HepG2 (cell line): ENCODE results near the gene UTS2R. TPM values are rescaled to one million over a fixed set of nuclear protein-coding genes. Genes with fewer than 3 reads are reported as not detected.

Experiments used
- ATF5 ChIP-seq: sonication (generic); formaldehyde crosslinking; IDR thresholded peaks from 2 replicates; pipeline ENCODE4 v1.4.0; 2020; ENCODE audit warnings: mild to moderate bottlenecking, low read depth, missing genetic modification reagents
- BCL3 ChIP-seq: sonication (generic); formaldehyde crosslinking; IDR thresholded peaks from 2 replicates; pipeline ENCODE4 v1.5.1; 2020; ENCODE audit warnings: mild to moderate bottlenecking, missing genetic modification reagents, moderate library complexity
- ESRRA ChIP-seq: sonication (generic); formaldehyde crosslinking; IDR thresholded peaks from 2 replicates; pipeline ENCODE4 v1.5.1; 2020; ENCODE audit warnings: mild to moderate bottlenecking, low read depth, missing genetic modification reagents
- EZH2 ChIP-seq: conservative IDR thresholded peaks from 2 replicates; pipeline ENCODE4 v1.6.1; 2012; ENCODE audit warnings: mild to moderate bottlenecking, low read depth, low read length, moderate library complexity
- ISL2 ChIP-seq: sonication (generic); formaldehyde crosslinking; IDR thresholded peaks from 2 replicates; pipeline ENCODE4 v1.5.0; 2020; ENCODE audit warnings: missing genetic modification reagents
- MZF1 ChIP-seq: sonication (generic); formaldehyde crosslinking; IDR thresholded peaks from 2 replicates; pipeline ENCODE4 v1.8.1; 2023; ENCODE audit warnings: mild to moderate bottlenecking, missing genetic modification reagents, borderline replicate concordance
- NCOA5 ChIP-seq: sonication (generic); formaldehyde crosslinking; IDR thresholded peaks from 2 replicates; pipeline ENCODE4 v1.4.0; 2020; ENCODE audit warnings: missing genetic modification reagents
- NFE2L2 ChIP-seq: fragments of 150-350 bp; IDR thresholded peaks from 2 replicates; pipeline ENCODE4 v1.6.1; 2014; ENCODE audit warnings: low read length
- PHB2 ChIP-seq: fragments of 450-650 bp; IDR thresholded peaks from 2 replicates; pipeline ENCODE4 v1.6.1; 2018; ENCODE audit not compliant: partially characterized antibody
- RAD51 ChIP-seq: fragments of 450-650 bp; IDR thresholded peaks from 2 replicates; pipeline ENCODE4 v1.6.1; 2016; ENCODE audit warnings: borderline replicate concordance
- SIX4 ChIP-seq: sonication (generic); formaldehyde crosslinking; IDR thresholded peaks from 2 replicates; pipeline ENCODE4 v1.4.0; 2020; ENCODE audit warnings: missing genetic modification reagents
- TBX2 ChIP-seq: sonication (generic); formaldehyde crosslinking; IDR thresholded peaks from 2 replicates; pipeline ENCODE4 v1.5.0; 2020; ENCODE audit warnings: missing genetic modification reagents, mild to moderate bottlenecking, borderline replicate concordance
- TIGD3 ChIP-seq: sonication (generic); formaldehyde crosslinking; IDR thresholded peaks from 2 replicates; pipeline ENCODE4 v1.5.1; 2020; ENCODE audit warnings: mild to moderate bottlenecking, missing genetic modification reagents, borderline replicate concordance
- ZFP1 ChIP-seq: IDR thresholded peaks from 2 replicates; pipeline ENCODE4 v1.6.1; 2016
- ZMYM3 ChIP-seq: sonication (generic); formaldehyde crosslinking; IDR thresholded peaks from 2 replicates; pipeline ENCODE4 v1.5.1; 2020; ENCODE audit warnings: mild to moderate bottlenecking, missing genetic modification reagents
- ZNF143 ChIP-seq: sonication (generic); formaldehyde crosslinking; IDR thresholded peaks from 2 replicates; pipeline ENCODE4 v1.4.0; 2020; ENCODE audit warnings: missing genetic modification reagents
- ZNF367 ChIP-seq: sonication (generic); formaldehyde crosslinking; IDR thresholded peaks from 2 replicates; pipeline ENCODE4 v1.4.0; 2020; ENCODE audit warnings: missing genetic modification reagents, borderline replicate concordance
- ZNF510 ChIP-seq: sonication (generic); formaldehyde crosslinking; IDR thresholded peaks from 2 replicates; pipeline ENCODE4 v1.4.0; 2020; ENCODE audit warnings: low read depth, mild to moderate bottlenecking, missing genetic modification reagents
- ZNF614 ChIP-seq: IDR thresholded peaks from 2 replicates; pipeline ENCODE4 v1.6.1; 2018; ENCODE audit warnings: missing biosample characterization, missing genetic modification reagents, inconsistent platforms, borderline replicate concordance
- ZNF687 ChIP-seq: sonication (generic); formaldehyde crosslinking; IDR thresholded peaks from 2 replicates; pipeline ENCODE4 v1.5.1; 2020; ENCODE audit warnings: mild to moderate bottlenecking, missing genetic modification reagents, moderate library complexity
- polyA plus RNA-seq, 8 experiments: library from polyadenylated mRNA; depleted of rRNA in 3 of 8; stranded (reverse) in 7 of 8; unstranded in 1 of 8; fragments of >200 nt; fragmentation: Illumina TruSeq in 4 of 8; extraction: Trizol in 4 of 8; gene quantifications; 2 replicates each; pipeline versions ENCODE4 v1.2.1 to v1.2.3, GENCODE V29; 2011 to 2016; ENCODE audit warnings: low read depth in 4 of 8, missing spikeins in 1 of 8, mixed read lengths in 1 of 8; ENCODE audit not compliant: insufficient read depth in 1 of 8
- total RNA-seq, 5 experiments: library from RNA; depleted of rRNA; stranded (reverse); fragments of >200 nt; fragmentation: Illumina TruSeq; extraction: Trizol; gene quantifications; 2 replicates each; pipeline ENCODE4 v1.2.3, GENCODE V29; 2016; ENCODE audit warnings: low read depth in 1 of 5
- TF ChIP-seq, protein P1 (sequence below): fragments of 450-650 bp; IDR thresholded peaks from 2 replicates; pipeline ENCODE4 v1.6.1; 2016

The UTS2R gene
- total and polyA plus RNA-seq, 2 of the 13 experiments (the other 11 are each of a cell fraction or from before 2014, with no cell fraction given), result 0.13 to 0.15 TPM

DNA sequence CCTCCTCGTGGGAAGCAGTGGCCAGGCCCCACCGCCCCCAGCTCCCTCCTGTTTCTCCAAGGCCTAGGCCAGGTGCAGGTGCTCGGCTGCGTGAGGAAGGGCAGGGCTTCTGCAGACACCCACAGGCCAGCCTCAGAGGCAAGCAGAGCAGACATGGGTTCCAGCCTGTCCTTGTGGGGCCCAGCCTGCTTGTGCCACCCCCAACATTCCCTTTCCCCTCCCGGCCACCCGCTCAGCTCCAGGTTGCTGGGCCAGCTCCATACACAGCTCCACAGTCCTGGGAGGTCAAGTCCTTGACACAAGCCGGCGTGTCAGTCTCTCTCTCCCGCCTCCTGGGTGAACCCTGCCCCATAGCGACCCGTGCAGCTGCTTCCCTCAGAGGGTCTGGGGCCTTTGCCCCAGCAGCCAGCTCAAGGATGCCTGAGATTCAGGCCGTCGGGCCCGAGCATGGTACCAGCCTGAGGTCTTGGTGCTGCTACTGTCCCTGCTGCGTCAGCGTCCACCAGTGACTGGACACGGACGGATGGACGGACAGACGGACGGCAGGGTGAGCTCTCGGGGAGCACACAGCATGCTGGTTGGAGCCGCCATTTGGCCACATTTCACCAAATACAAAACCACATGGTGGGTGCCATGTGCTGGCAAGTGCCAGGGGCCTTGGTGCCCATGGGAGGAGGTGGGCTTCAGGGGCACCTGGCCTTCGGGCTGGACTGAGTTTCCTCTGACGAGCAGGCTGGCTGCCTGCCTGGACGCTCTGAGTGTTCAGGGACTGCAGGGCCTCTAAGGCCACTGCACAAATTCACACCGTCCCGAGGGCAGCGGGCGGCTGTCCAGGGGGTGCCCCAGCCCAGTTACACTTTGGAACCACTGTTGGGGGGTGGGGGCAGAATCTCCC lies 46.0 kb upstream of the UTS2R start (continued):
- TF ChIP-seq MZF1 (CRISPR knock-in tag) (0 out of 2 replicates have a peak, but pooled peaks have one; percentile 73), ZNF143 (CRISPR knock-in tag) (no peak), ZNF367 (CRISPR knock-in tag) (no peak), NFE2L2 (no peak), ZFP1 (CRISPR knock-in tag) (no peak), RAD51 (no peak), TBX2 (peak; percentile 85), BCL3 (peak; percentile 66; the same call in 1 of the 2 replicates), TIGD3 (CRISPR knock-in tag) (no peak), ZNF687 (CRISPR knock-in tag) (peak; percentile 99), EZH2 (no peak), ZMYM3 (CRISPR knock-in tag) (no peak; the same call in none of the 2 replicates), PHB2 (no peak), SIX4 (no peak), ZNF510 (CRISPR knock-in tag) (peak; percentile 59; the same call in 1 of the 2 replicates), ZNF614 (CRISPR knock-in tag) (peak; percentile 79), NCOA5 (CRISPR knock-in tag) (no peak), ESRRA (peak; percentile 98), ISL2 (peak; percentile 56), ATF5 (CRISPR knock-in tag) (no peak)
- TF ChIP-seq, protein P1, sequence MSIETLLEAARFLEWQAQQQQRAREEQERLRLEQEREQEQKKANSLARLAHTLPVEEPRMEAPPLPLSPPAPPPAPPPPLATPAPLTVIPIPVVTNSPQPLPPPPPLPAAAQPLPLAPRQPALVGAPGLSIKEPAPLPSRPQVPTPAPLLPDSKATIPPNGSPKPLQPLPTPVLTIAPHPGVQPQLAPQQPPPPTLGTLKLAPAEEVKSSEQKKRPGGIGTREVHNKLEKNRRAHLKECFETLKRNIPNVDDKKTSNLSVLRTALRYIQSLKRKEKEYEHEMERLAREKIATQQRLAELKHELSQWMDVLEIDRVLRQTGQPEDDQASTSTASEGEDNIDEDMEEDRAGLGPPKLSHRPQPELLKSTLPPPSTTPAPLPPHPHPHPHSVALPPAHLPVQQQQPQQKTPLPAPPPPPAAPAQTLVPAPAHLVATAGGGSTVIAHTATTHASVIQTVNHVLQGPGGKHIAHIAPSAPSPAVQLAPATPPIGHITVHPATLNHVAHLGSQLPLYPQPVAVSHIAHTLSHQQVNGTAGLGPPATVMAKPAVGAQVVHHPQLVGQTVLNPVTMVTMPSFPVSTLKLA, result peak; percentile 74
